Mesothelial cell of epicardium (in vitro differentiated cells): ENCODE data around the gene GIPC2. TPM values are rescaled to one million over a fixed set of nuclear protein-coding genes. Genes with fewer than 3 reads are reported as not detected.
"Not testable (repeated sequence)": the region's sequence is repeated elsewhere in the genome, so short reads cannot be mapped to it uniquely, and the experiment has no call there.

Experiments used
- DNase-seq, 2 experiments: peaks; one replicate each; pipeline ENCODE4 v3.0.0; 2021; ENCODE audit warnings: low spot score in 2 of 2; ENCODE audit not compliant: unreplicated experiment in 2 of 2
- H3K27ac Mint-ChIP-seq: 2 replicates; pipeline ENCODE4 v1.8.0; 2021; ENCODE audit warnings: mixed read lengths
- H3K27me3 Mint-ChIP-seq: 2 replicates; pipeline ENCODE4 v1.8.0; 2021; ENCODE audit warnings: low read depth, mixed read lengths
- H3K36me3 Mint-ChIP-seq: 2 replicates; pipeline ENCODE4 v1.8.0; 2021; ENCODE audit warnings: mixed read lengths
- H3K4me1 Mint-ChIP-seq: 2 replicates; pipeline ENCODE4 v1.8.0; 2021; ENCODE audit warnings: mixed read lengths
- H3K4me3 Mint-ChIP-seq: 2 replicates; pipeline ENCODE4 v1.8.0; 2021; ENCODE audit warnings: mild to moderate bottlenecking, moderate library complexity, mixed read lengths
- H3K9me3 Mint-ChIP-seq: 2 replicates; pipeline ENCODE4 v1.8.0; 2021; ENCODE audit warnings: mixed read lengths
- total RNA-seq: library from RNA; stranded (reverse); gene quantifications from 3 replicates; pipeline ENCODE4 v1.2.1, GENCODE V29; 2021
- TF ChIP-seq, protein P1 (sequence below): fragments of 200-600 bp; sonication (generic); IDR thresholded peaks from one replicate; pipeline ENCODE4 v1.5.0; 2021; ENCODE audit warnings: antibody characterized with exemption; ENCODE audit not compliant: unreplicated experiment

Gene GIPC2
- total RNA-seq, 1 donor from 2014 or later, result 0.20 TPM

DNA sequence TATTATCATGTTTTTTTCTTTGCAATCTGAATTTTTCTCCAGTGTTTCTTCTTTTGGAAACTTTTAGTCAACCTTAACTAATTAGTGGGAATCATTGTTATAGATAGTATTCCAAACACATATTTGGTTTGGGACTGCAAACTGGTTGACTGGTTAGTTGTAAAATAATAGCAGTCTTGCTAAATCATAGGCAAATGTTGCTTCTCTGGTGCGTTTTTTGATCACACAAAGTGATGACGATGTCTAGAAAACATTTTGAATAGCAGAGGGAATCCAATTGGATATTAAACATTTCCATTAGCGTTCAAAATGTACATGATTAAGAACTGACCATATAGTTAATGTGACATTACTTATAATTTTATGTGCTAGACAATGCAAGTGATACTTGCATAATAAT lies 36.5 kb upstream of the GIPC2 start:
- H3K9me3 Mint-ChIP-seq, result peaks cover 5% of the 10 kb centered on the region
- no peak overlapping the region for H3K4me3 Mint-ChIP-seq
- peaks cover 7% of the 10 kb centered on the region for H3K36me3 Mint-ChIP-seq
- H3K27me3 Mint-ChIP-seq, result no peaks in the 10 kb centered on the region
- no peak for DNase-seq
- H3K27ac Mint-ChIP-seq, result no peak overlapping the region
- H3K4me1 Mint-ChIP-seq, result peaks cover 22% of the 10 kb centered on the region
- TF ChIP-seq, protein P1, sequence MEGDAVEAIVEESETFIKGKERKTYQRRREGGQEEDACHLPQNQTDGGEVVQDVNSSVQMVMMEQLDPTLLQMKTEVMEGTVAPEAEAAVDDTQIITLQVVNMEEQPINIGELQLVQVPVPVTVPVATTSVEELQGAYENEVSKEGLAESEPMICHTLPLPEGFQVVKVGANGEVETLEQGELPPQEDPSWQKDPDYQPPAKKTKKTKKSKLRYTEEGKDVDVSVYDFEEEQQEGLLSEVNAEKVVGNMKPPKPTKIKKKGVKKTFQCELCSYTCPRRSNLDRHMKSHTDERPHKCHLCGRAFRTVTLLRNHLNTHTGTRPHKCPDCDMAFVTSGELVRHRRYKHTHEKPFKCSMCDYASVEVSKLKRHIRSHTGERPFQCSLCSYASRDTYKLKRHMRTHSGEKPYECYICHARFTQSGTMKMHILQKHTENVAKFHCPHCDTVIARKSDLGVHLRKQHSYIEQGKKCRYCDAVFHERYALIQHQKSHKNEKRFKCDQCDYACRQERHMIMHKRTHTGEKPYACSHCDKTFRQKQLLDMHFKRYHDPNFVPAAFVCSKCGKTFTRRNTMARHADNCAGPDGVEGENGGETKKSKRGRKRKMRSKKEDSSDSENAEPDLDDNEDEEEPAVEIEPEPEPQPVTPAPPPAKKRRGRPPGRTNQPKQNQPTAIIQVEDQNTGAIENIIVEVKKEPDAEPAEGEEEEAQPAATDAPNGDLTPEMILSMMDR, result no peak

DNA sequence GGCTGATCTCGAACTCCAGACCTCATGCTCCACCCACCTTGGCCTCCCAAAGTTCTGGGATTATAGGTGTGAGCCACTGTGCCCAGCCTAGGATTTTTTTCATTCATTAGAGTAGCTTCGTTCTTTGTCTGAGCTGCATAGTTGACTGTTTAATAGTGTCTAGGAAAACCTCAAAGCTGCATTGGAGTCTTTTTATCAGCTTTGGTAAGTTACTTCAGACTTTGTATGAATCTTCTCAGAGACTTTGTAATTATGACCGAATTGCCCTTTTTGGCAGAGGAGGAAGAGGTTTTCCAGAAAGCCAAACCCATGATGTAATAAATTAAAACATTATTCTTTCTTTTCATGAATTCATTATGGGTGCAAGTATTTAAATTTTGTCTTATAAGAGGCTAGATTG lies 35.9 kb upstream of the GIPC2 start:
- TF ChIP-seq, protein P1, result no peak
- DNase-seq, result no peak
- H3K4me1 Mint-ChIP-seq, result peaks cover 22% of the 10 kb centered on the region
- H3K27ac Mint-ChIP-seq, result no peak overlapping the region
- no peak overlapping the region for H3K4me3 Mint-ChIP-seq
- peaks cover 5% of the 10 kb centered on the region for H3K9me3 Mint-ChIP-seq
- H3K27me3 Mint-ChIP-seq, result no peaks in the 10 kb centered on the region
- H3K36me3 Mint-ChIP-seq, result peaks cover 8% of the 10 kb centered on the region

GRCh38 chr1:78011050-78011449 lies 34.7 kb upstream of the GIPC2 start:
- Mint-ChIP-seq H3K27me3 (no peaks in the 10 kb centered on the region), H3K4me1 (peaks cover 21% of the 10 kb centered on the region), H3K27ac (no peak overlapping the region), H3K9me3 (peaks cover 5% of the 10 kb centered on the region), H3K4me3 (no peak overlapping the region), H3K36me3 (peaks cover 15% of the 10 kb centered on the region)
- TF ChIP-seq, protein P1, result no peak
- DNase-seq, result no peak

DNA sequence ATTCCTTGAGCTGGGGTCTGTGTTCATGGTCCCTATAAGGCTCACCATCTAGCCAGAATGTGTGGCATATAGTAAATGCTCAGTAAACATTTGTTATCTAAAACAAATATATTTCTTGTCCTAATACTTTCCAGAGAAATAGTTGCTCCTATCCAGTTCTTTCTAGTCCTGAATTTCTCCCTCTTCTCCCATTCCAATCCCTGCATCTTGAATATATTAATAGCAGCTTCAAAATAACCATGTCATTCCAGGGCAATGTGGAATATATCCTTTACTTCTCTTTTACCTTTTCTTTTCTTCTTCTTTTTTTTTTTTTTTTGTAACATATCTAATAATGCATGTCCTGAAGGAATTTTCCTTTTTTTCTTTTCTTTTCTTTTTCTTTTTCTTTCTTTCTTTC lies 30.6 kb upstream of the GIPC2 start:
- H3K9me3 Mint-ChIP-seq, result peaks cover 5% of the 10 kb centered on the region
- TF ChIP-seq, protein P1, result no peak
- peaks cover 2% of the 10 kb centered on the region for H3K4me1 Mint-ChIP-seq
- no peak overlapping the region for H3K4me3 Mint-ChIP-seq
- H3K27me3 Mint-ChIP-seq, result no peaks in the 10 kb centered on the region
- H3K27ac Mint-ChIP-seq, result no peak overlapping the region
- H3K36me3 Mint-ChIP-seq, result peaks cover 27% of the 10 kb centered on the region
- DNase-seq, result no peak

DNA sequence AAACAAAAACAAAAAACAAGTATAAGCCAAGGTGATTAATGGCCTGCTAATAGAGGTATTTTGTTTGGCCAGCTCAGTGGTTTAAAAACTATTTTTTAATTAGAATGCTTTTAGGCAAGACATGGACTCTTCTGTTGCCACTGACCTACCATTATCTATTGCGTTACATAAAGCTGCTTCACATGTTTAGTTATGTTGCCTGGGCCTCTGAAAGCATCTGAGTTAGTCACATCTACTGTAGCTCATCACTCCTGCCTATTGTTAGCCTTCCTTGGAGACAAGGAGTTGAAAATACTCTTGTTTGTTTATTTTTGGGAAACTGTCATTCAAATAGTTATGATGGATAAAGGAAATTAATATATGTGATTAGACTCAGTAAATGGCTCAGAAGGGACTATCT lies 26.7 kb upstream of the GIPC2 start:
- H3K27me3 Mint-ChIP-seq, result no peaks in the 10 kb centered on the region
- TF ChIP-seq, protein P1, result no peak
- H3K27ac Mint-ChIP-seq, result no peak overlapping the region
- no peaks in the 10 kb centered on the region for H3K4me1 Mint-ChIP-seq
- H3K9me3 Mint-ChIP-seq, result peaks cover 5% of the 10 kb centered on the region
- no peak overlapping the region for H3K4me3 Mint-ChIP-seq
- no peak for DNase-seq
- peaks cover 20% of the 10 kb centered on the region for H3K36me3 Mint-ChIP-seq

GRCh38 chr1:78021134-78021533 lies 24.6 kb upstream of the GIPC2 start:
- not testable (repeated sequence) for H3K4me1 Mint-ChIP-seq, DNase-seq, H3K27ac Mint-ChIP-seq, H3K27me3 Mint-ChIP-seq, H3K9me3 Mint-ChIP-seq, H3K4me3 Mint-ChIP-seq
- peaks cover 11% of the 10 kb centered on the region for H3K36me3 Mint-ChIP-seq
